Duodenal mucosa (tissue), 2 donors: ENCODE results near the gene HLA-DQB1.
A peak's percentile ranks its signal among the peaks of the same experiment; 100 is the strongest.
"Not testable (repeated sequence)": the region's sequence is repeated elsewhere in the genome, so short reads cannot be mapped to it uniquely, and the experiment has no call there.

Source experiments
- H3K27ac ChIP-seq: one replicate; pipeline ENCODE4 v1.7.0; 2013; ENCODE audit warnings: low read depth, low read length
- H3K27me3 ChIP-seq, 2 donors: one replicate each; pipeline ENCODE4 v1.7.0; 2013; ENCODE audit warnings: low read length in 2 of 2, control low read depth in 1 of 2; ENCODE audit not compliant: insufficient read depth in 2 of 2, control insufficient read depth in 1 of 2
- H3K36me3 ChIP-seq, 2 donors: one replicate each; pipeline ENCODE4 v1.7.0; 2013; ENCODE audit warnings: low read length in 2 of 2, control low read depth in 1 of 2; ENCODE audit not compliant: insufficient read depth in 2 of 2, control insufficient read depth in 1 of 2
- H3K4me1 ChIP-seq, 2 donors: one replicate each; pipeline ENCODE4 v1.7.0; 2013; ENCODE audit warnings: low read length in 2 of 2, control low read depth in 1 of 2; ENCODE audit not compliant: insufficient read depth in 2 of 2, control insufficient read depth in 1 of 2
- H3K4me3 ChIP-seq, 2 donors: one replicate each; pipeline ENCODE4 v1.7.0; 2013; ENCODE audit warnings: low read length in 2 of 2, low read depth in 1 of 2
- H3K9ac ChIP-seq, 2 donors: one replicate each; pipeline ENCODE4 v1.7.0; 2013; ENCODE audit warnings: low read length in 2 of 2, low read depth in 1 of 2
- H3K9me3 ChIP-seq, 2 donors: one replicate each; pipeline ENCODE4 v1.7.0; 2013; ENCODE audit warnings: low read length in 2 of 2, control low read depth in 1 of 2; ENCODE audit not compliant: control insufficient read depth in 1 of 2

Gene HLA-DQB1

GRCh38 chr6:32666420-32667300, at the start of gene HLA-DQB1:
TSS of gene HLA-DQB1 (minus strand) at chr6:32666657. CDS start at chr6:32666607, 50 bp downstream.
- no peaks in the 10 kb centered on the region for H3K27me3 ChIP-seq
- peaks cover 8 to 22% of the 10 kb centered on the region in 2 donors for H3K4me1 ChIP-seq
- peaks cover 0 to 1% of the 10 kb centered on the region in 2 donors for H3K9me3 ChIP-seq
- peak within 1 kb of the TSS in 1 of 2 donors; percentile 77 for H3K9ac ChIP-seq
- peak within 1 kb of the TSS; percentile 59 for H3K27ac ChIP-seq
- H3K36me3 ChIP-seq = no peaks in the 10 kb centered on the region
- peak within 1 kb of the TSS; percentile 54 to 82 for H3K4me3 ChIP-seq

GRCh38 chr6:32713241-32713640, 46.8 kb upstream of the HLA-DQB1 start:
- no peak overlapping the region for H3K4me3 ChIP-seq
- no peaks in the 10 kb centered on the region for H3K27me3 ChIP-seq
- H3K9me3 ChIP-seq = no peaks in the 10 kb centered on the region
- no peaks in the 10 kb centered on the region for H3K36me3 ChIP-seq
- H3K4me1 ChIP-seq = no peaks in the 10 kb centered on the region
- no peak overlapping the region for H3K27ac ChIP-seq
- H3K9ac ChIP-seq = no peak overlapping the region

GRCh38 chr6:32709625-32710024, 43.2 kb upstream of the HLA-DQB1 start:
- Histone ChIP-seq H3K9me3 (no peaks in the 10 kb centered on the region), H3K9ac (no peak overlapping the region), H3K36me3 (no peaks in the 10 kb centered on the region), H3K27ac (no peak overlapping the region), H3K27me3 (no peaks in the 10 kb centered on the region), H3K4me3 (no peak overlapping the region), H3K4me1 (no peaks in the 10 kb centered on the region)

GRCh38 chr6:32705164-32705563, 38.7 kb upstream of the HLA-DQB1 start:
- not testable (repeated sequence) for H3K9me3 ChIP-seq, H3K4me1 ChIP-seq, H3K4me3 ChIP-seq, H3K27me3 ChIP-seq, H3K27ac ChIP-seq, H3K9ac ChIP-seq, H3K36me3 ChIP-seq

- H3K9ac ChIP-seq = no peak overlapping the region
- no peaks in the 10 kb centered on the region for H3K36me3 ChIP-seq
- H3K4me3 ChIP-seq = no peak overlapping the region
- no peaks in the 10 kb centered on the region for H3K27me3 ChIP-seq
- no peak overlapping the region for H3K27ac ChIP-seq
- H3K4me1 ChIP-seq = no peaks in the 10 kb centered on the region
- no peaks in the 10 kb centered on the region for H3K9me3 ChIP-seq
These were observed 36.9 kb upstream of the HLA-DQB1 start for GRCh38 chr6:32703347-32703746.

- no peaks in the 10 kb centered on the region for H3K4me1 ChIP-seq
- no peak overlapping the region for H3K9ac ChIP-seq
- no peak overlapping the region for H3K4me3 ChIP-seq
- H3K27ac ChIP-seq = no peak overlapping the region
- no peaks in the 10 kb centered on the region for H3K27me3 ChIP-seq
- no peaks in the 10 kb centered on the region for H3K9me3 ChIP-seq
- no peaks in the 10 kb centered on the region for H3K36me3 ChIP-seq
These were observed 34.1 kb upstream of the HLA-DQB1 start for GRCh38 chr6:32700391-32701040.

GRCh38 chr6:32697031-32697430, 30.6 kb upstream of the HLA-DQB1 start:
- no peaks in the 10 kb centered on the region for H3K27me3 ChIP-seq

GRCh38 chr6:32692019-32692418, 25.6 kb upstream of the HLA-DQB1 start:
- no peak overlapping the region for H3K4me3 ChIP-seq
- H3K9me3 ChIP-seq = no peaks in the 10 kb centered on the region
- no peaks in the 10 kb centered on the region for H3K27me3 ChIP-seq
- H3K9ac ChIP-seq = no peak overlapping the region
- no peak overlapping the region for H3K27ac ChIP-seq
- H3K4me1 ChIP-seq = no peaks in the 10 kb centered on the region
- H3K36me3 ChIP-seq = no peaks in the 10 kb centered on the region

More at GRCh38 chr6:32697031-32697430, 30.6 kb upstream of the HLA-DQB1 start:
- Histone ChIP-seq H3K9me3 (no peaks in the 10 kb centered on the region), H3K9ac (no peak overlapping the region), H3K36me3 (no peaks in the 10 kb centered on the region), H3K4me3 (no peak overlapping the region), H3K27ac (no peak overlapping the region), H3K4me1 (no peaks in the 10 kb centered on the region)

GRCh38 chr6:32689531-32690501, 23.4 kb upstream of the HLA-DQB1 start:
- Histone ChIP-seq H3K9ac (no peak overlapping the region), H3K36me3 (no peaks in the 10 kb centered on the region), H3K9me3 (no peaks in the 10 kb centered on the region), H3K27ac (no peak overlapping the region), H3K4me1 (no peaks in the 10 kb centered on the region), H3K4me3 (no peak overlapping the region), H3K27me3 (peaks cover 0 to 4% of the 10 kb centered on the region in 2 donors)
